ENCODE measurements around the gene FAM227B. TPM values are rescaled to one million over a fixed set of nuclear protein-coding genes. Genes with fewer than 3 reads are reported as not detected.

The FAM227B gene
- total and polyA plus RNA-seq, 7 experiments from 2014 or later: 3.7 to 25.1 (median 14.8) TPM

DNA sequence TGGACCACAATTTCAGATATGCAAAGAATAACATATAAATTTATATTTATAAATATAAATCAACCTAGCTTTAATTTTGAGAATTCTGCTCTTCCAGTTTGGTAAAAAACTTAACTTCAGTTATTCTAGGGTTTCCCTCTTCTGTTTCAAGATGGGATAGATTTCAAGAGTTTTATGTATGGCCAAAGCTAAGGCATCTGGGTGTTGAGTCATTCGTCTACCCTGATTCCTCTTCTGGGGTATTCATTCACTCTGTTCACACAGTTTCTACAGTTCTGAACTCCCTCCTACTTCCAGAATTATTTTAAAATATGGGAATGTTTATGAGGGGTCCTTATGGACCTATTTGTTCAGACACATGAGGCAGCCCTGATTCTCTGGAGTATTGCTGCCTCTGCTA is 201.8 kb downstream of the FAM227B start:
- Mint-ChIP-seq H3K27ac (no peak overlapping the region), H3K36me3 (no peaks in the 10 kb centered on the region), H3K4me1 (peaks cover 3 to 6% (median 4%) of the 10 kb centered on the region in 7 donors), H3K4me3 (no peak overlapping the region), H3K27me3 (peaks cover 4 to 23% (median 19%) of the 10 kb centered on the region in 5 donors), H3K9me3 (peaks cover 0 to 2% (median 0%) of the 10 kb centered on the region in 11 donors)
- no peak for ATAC-seq
- CTCF ChIA-PET: interaction anchor here (1.4 kb wide), 1 partner anchor 557 kb away, joined by 3 read pairs; no protein-coding TSS in a partner anchor
- Histone ChIP-seq H3K4me3 (ENCODE audit: low read length) (no peak overlapping the region), H3K36me3 (ENCODE audit: control insufficient read depth in 2 of 3, insufficient read depth in 3 of 3, low read length in 3 of 3) (no peaks in the 10 kb centered on the region), H3K4me1 (ENCODE audit: control insufficient read depth in 2 of 2, insufficient read depth in 2 of 2, low read length in 2 of 2) (no peaks in the 10 kb centered on the region), H3K27ac (ENCODE audit: low read depth, low read length) (no peak overlapping the region), H3K9me3 (ENCODE audit: control insufficient read depth in 2 of 3, low read length in 3 of 3) (no peaks in the 10 kb centered on the region), H3K27me3 (ENCODE audit: control insufficient read depth in 2 of 2, insufficient read depth in 2 of 2, low read length in 2 of 2) (no peaks in the 10 kb centered on the region)
- no peak for DNase-seq
- POLR2A ChIA-PET: interaction anchor here (0.7 kb wide), 1 partner anchor 1112 kb away, joined by 3 read pairs; no protein-coding TSS in a partner anchor
- intact Hi-C loops (cut with micrococcal nuclease): no loop called here

DNA sequence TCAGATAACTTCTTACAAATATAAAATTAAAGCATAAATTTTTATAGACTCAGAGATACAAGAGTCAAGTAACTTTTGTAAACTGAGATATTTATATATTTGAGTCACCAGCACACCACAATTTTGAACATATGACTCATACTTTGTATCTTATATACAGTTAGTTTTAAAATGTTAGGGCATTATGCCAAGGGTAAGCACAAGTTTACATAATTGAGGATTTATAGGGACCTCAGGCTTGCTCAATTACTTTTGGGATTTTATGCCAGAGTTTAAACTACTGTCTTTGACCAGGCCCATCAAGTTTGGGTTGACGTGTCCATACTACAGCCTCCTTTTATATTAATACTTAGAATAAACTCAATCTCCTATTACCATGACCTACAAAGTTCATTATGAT is 205.0 kb downstream of the FAM227B start:
- Histone ChIP-seq H3K4me3 (ENCODE audit: low read length) (no peak overlapping the region), H3K4me1 (ENCODE audit: control insufficient read depth in 2 of 2, insufficient read depth in 2 of 2, low read length in 2 of 2) (no peaks in the 10 kb centered on the region), H3K36me3 (ENCODE audit: control insufficient read depth in 2 of 3, insufficient read depth in 3 of 3, low read length in 3 of 3) (no peaks in the 10 kb centered on the region), H3K27ac (ENCODE audit: low read depth, low read length) (no peak overlapping the region), H3K27me3 (ENCODE audit: control insufficient read depth in 2 of 2, insufficient read depth in 2 of 2, low read length in 2 of 2) (no peaks in the 10 kb centered on the region), H3K9me3 (ENCODE audit: control insufficient read depth in 2 of 3, low read length in 3 of 3) (no peaks in the 10 kb centered on the region)
- no peak for ATAC-seq
- intact Hi-C loops (cut with micrococcal nuclease): no loop called here
- no peak for DNase-seq
- Mint-ChIP-seq H3K9me3 (no peaks in the 10 kb centered on the region), H3K36me3 (no peaks in the 10 kb centered on the region), H3K4me1 (no peaks in the 10 kb centered on the region), H3K27ac (no peak overlapping the region), H3K4me3 (no peak overlapping the region), H3K27me3 (peaks cover 9 to 32% (median 22%) of the 10 kb centered on the region in 5 donors)
- ChIA-PET CTCF (no interaction called here), POLR2A (no interaction called here)

DNA sequence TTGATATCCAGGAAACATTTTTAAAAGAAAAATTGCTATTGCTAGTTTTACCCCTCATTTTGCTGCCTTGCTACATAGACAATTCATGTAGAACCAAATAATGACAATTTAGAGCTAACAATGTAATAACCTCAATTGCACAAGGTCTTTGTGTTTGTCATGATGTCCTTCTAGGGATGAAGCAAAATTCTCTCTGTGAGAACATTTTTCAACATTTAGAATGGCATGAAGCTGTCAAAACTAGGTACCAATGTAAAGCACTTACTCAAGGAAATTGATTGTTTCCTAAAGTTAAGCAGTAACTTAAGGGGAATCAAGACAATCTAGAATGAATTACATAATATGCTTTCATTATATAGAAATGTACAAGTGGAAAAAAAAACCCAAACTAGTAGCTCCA is 205.5 kb downstream of the FAM227B start:
- no peak for ATAC-seq
- POLR2A ChIA-PET: no interaction called here
- H3K4me3 Mint-ChIP-seq: no peak overlapping the region

DNA sequence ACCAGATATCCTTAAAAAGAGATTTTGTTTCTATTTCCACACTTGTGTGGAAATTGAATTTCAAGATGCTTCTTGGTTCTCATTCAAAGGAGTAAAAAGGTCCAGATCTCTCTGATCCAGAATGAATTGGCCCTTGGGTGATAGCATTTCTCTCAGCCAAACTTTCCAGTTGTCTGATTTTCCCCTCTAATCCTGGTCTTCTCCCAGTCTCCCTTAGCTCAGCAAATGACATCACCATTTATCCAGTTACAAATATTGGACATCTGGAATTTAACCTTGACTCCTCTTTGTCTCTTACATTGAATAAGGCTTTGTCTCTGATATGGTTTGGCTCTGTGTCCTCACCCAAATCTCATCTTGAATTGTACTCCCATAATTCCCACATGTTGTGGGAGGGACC is 207.8 kb downstream of the FAM227B start:
- Mint-ChIP-seq H3K4me3 (no peak overlapping the region), H3K4me1 (no peaks in the 10 kb centered on the region), H3K27ac (no peak overlapping the region), H3K36me3 (no peaks in the 10 kb centered on the region), H3K27me3 (peaks cover 9 to 40% (median 31%) of the 10 kb centered on the region in 5 donors), H3K9me3 (no peaks in the 10 kb centered on the region)
- intact Hi-C loops (cut with micrococcal nuclease): no loop called here
- H3K9me3 ChIP-seq (ENCODE audit: control insufficient read depth in 2 of 3, low read length in 3 of 3): no peaks in the 10 kb centered on the region
- H3K4me3 ChIP-seq (ENCODE audit: low read length): no peak overlapping the region
- ChIA-PET POLR2A (no interaction called here), CTCF (no interaction called here)
- no peaks in the 10 kb centered on the region for H3K36me3 ChIP-seq (ENCODE audit: control insufficient read depth in 2 of 3, insufficient read depth in 3 of 3, low read length in 3 of 3)
- H3K27ac ChIP-seq (ENCODE audit: low read depth, low read length): no peak overlapping the region
- H3K27me3 ChIP-seq (ENCODE audit: control insufficient read depth in 2 of 2, insufficient read depth in 2 of 2, low read length in 2 of 2): no peaks in the 10 kb centered on the region
- ATAC-seq (no peak), DNase-seq (no peak)
- H3K4me1 ChIP-seq (ENCODE audit: control insufficient read depth in 2 of 2, insufficient read depth in 2 of 2, low read length in 2 of 2): no peaks in the 10 kb centered on the region

More for the DNA sequence above, 205.5 kb downstream of the FAM227B start:
- no peak for DNase-seq
- no peaks in the 10 kb centered on the region for H3K27me3 ChIP-seq (ENCODE audit: control insufficient read depth in 2 of 2, insufficient read depth in 2 of 2, low read length in 2 of 2)
- H3K27ac ChIP-seq (ENCODE audit: low read depth, low read length): no peak overlapping the region
- no peaks in the 10 kb centered on the region for H3K4me1 ChIP-seq (ENCODE audit: control insufficient read depth in 2 of 2, insufficient read depth in 2 of 2, low read length in 2 of 2)
- Mint-ChIP-seq H3K27me3 (peaks cover 9 to 34% (median 24%) of the 10 kb centered on the region in 5 donors), H3K27ac (no peak overlapping the region), H3K4me1 (no peaks in the 10 kb centered on the region), H3K9me3 (no peaks in the 10 kb centered on the region), H3K36me3 (no peaks in the 10 kb centered on the region)
- no peak overlapping the region for H3K4me3 ChIP-seq (ENCODE audit: low read length)
- H3K36me3 ChIP-seq (ENCODE audit: control insufficient read depth in 2 of 3, insufficient read depth in 3 of 3, low read length in 3 of 3): no peaks in the 10 kb centered on the region
- CTCF ChIA-PET: no interaction called here
- intact Hi-C loops (cut with micrococcal nuclease): no loop called here
- H3K9me3 ChIP-seq (ENCODE audit: control insufficient read depth in 2 of 3, low read length in 3 of 3): no peaks in the 10 kb centered on the region

DNA sequence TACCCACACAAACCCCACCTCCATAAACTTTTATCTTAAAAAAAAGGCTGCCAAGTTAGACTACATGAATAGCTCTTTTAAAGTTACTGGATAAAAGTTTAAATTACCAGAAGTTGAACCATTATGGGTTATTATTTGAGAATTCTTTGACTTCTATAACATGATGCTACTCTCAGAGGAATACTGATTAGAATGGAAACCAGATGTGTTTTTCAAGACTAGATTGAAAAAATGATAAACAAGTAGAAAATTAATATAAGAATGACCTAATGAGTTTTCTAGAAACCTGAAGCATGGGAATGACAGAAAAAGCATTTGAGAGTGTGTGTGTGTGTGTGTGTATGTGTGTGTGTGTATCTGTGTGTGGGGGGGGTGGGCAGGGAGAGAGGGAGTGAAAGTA is 210.0 kb downstream of the FAM227B start:
- POLR2A ChIA-PET: no interaction called here
- Mint-ChIP-seq H3K27me3 (peaks cover 5 to 40% (median 21%) of the 10 kb centered on the region in 5 donors), H3K4me3 (no peak overlapping the region), H3K9me3 (no peaks in the 10 kb centered on the region), H3K36me3 (no peaks in the 10 kb centered on the region), H3K27ac (no peak overlapping the region), H3K4me1 (no peaks in the 10 kb centered on the region)
- no peak overlapping the region for H3K27ac ChIP-seq (ENCODE audit: low read depth, low read length)
- H3K27me3 ChIP-seq (ENCODE audit: control insufficient read depth in 2 of 2, insufficient read depth in 2 of 2, low read length in 2 of 2): no peaks in the 10 kb centered on the region
- DNase-seq (no peak), ATAC-seq (no peak)
- H3K4me3 ChIP-seq (ENCODE audit: low read length): no peak overlapping the region
- intact Hi-C loops (cut with micrococcal nuclease): no loop called here
- H3K9me3 ChIP-seq (ENCODE audit: control insufficient read depth in 2 of 3, low read length in 3 of 3): no peaks in the 10 kb centered on the region
- H3K4me1 ChIP-seq (ENCODE audit: control insufficient read depth in 2 of 2, insufficient read depth in 2 of 2, low read length in 2 of 2): no peaks in the 10 kb centered on the region
- no peaks in the 10 kb centered on the region for H3K36me3 ChIP-seq (ENCODE audit: control insufficient read depth in 2 of 3, insufficient read depth in 3 of 3, low read length in 3 of 3)
- CTCF ChIA-PET: interaction anchor here (0.6 kb wide), 1 partner anchor 175 kb away, joined by 3 read pairs; no protein-coding TSS in a partner anchor

DNA sequence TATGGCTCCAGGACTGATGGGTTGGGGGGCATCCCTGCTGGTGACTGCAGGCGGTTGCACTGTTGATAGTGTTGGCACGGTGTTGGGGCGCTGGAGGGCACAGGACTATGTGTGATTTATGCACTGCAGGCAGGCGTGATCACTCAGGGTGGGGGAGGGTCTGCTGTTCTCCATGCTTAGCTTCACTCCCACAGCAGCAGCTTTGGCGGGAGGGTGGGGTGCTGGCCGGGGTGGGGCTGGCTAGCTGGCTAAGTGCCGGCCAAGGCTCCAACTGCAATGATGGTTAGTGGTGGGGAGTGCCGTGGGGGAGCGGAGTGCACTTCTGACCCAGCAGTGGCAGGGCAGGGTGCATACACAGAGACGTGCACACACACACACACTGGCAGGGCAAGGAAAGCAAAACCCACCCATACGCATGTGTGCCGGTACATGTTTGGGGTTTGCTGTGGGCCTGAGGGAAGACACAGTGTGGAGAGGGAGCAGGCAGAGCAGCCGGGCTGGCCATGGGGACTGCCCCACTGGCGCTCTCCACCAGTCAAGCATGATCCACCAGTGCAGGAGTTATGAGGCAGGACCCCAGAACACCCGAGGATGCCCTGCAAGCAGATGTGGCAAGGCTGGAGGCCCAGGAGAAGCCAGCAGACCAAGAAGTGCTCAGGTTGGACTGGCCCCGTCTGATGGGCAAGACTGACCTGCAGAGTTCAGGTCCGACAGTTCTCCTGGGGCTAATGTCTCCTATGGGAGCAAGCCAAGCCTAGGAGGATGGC is 214.1 kb downstream of the FAM227B start:
- CTCF ChIA-PET: no interaction called here
- peaks cover 0 to 19% (median 16%) of the 10 kb centered on the region in 5 donors for H3K27me3 Mint-ChIP-seq
- DNase-seq (no peak), ATAC-seq (no peak)
- no peaks in the 10 kb centered on the region for H3K9me3 ChIP-seq (ENCODE audit: control insufficient read depth in 2 of 3, low read length in 3 of 3)
- POLR2A ChIA-PET: no interaction called here
- H3K36me3 Mint-ChIP-seq: peaks cover 0 to 8% (median 0%) of the 10 kb centered on the region in 5 donors
- no peaks in the 10 kb centered on the region for H3K4me1 ChIP-seq (ENCODE audit: control insufficient read depth in 2 of 2, insufficient read depth in 2 of 2, low read length in 2 of 2)
- no peaks in the 10 kb centered on the region for H3K27me3 ChIP-seq (ENCODE audit: control insufficient read depth in 2 of 2, insufficient read depth in 2 of 2, low read length in 2 of 2)
- no peaks in the 10 kb centered on the region for H3K36me3 ChIP-seq (ENCODE audit: control insufficient read depth in 2 of 3, insufficient read depth in 3 of 3, low read length in 3 of 3)
- no peak overlapping the region for H3K4me3 Mint-ChIP-seq
- H3K4me1 Mint-ChIP-seq: no peaks in the 10 kb centered on the region
- intact Hi-C loops (cut with micrococcal nuclease): no loop called here
- H3K4me3 ChIP-seq (ENCODE audit: low read length): no peak overlapping the region
- H3K9me3 Mint-ChIP-seq: peaks cover 0 to 35% (median 8%) of the 10 kb centered on the region in 11 donors
- H3K27ac Mint-ChIP-seq: no peak overlapping the region
- no peak overlapping the region for H3K27ac ChIP-seq (ENCODE audit: low read depth, low read length)
